GM12865 (cell line): ENCODE measurements around the gene NRXN2.

Experiments used
- DNase-seq: peaks from one replicate; pipeline ENCODE4 v3.0.0; 2010; ENCODE audit warnings: low read depth
- H3K4me3 ChIP-seq: 2 replicates; pipeline ENCODE4 v1.5.1; 2011; ENCODE audit warnings: mild to moderate bottlenecking, low read depth, low read length, control low read depth
- CTCF ChIP-seq: IDR thresholded peaks from 2 replicates; pipeline ENCODE4 v1.5.1; 2011; ENCODE audit warnings: low read length, control low read depth, low read depth, inconsistent platforms; ENCODE audit not compliant: insufficient read depth; ENCODE audit errors: missing control alignments

The NRXN2 gene

GRCh38 chr11:64611176-64611575 lies 111.8 kb downstream of the NRXN2 start:
- no peak for DNase-seq
- TF ChIP-seq CTCF: no peak
- no peak overlapping the region for H3K4me3 ChIP-seq

GRCh38 chr11:64610596-64610995 lies 112.4 kb downstream of the NRXN2 start:
- no peak for TF ChIP-seq CTCF

GRCh38 chr11:64609436-64610047 lies 113.5 kb downstream of the NRXN2 start:
- no peak for DNase-seq
- TF ChIP-seq CTCF: no peak
- H3K4me3 ChIP-seq: no peak overlapping the region

More at GRCh38 chr11:64610596-64610995, 112.4 kb downstream of the NRXN2 start:
- no peak overlapping the region for H3K4me3 ChIP-seq
- no peak for DNase-seq

GRCh38 chr11:64608636-64609035 lies 114.4 kb downstream of the NRXN2 start:
- H3K4me3 ChIP-seq: no peak overlapping the region
- no peak for DNase-seq
- no peak for TF ChIP-seq CTCF

- DNase-seq: no peak
- TF ChIP-seq CTCF: no peak
- no peak overlapping the region for H3K4me3 ChIP-seq
Observed at GRCh38 chr11:64608046-64608445, 115.0 kb downstream of the NRXN2 start.

GRCh38 chr11:64607381-64607985 lies 115.5 kb downstream of the NRXN2 start:
- TF ChIP-seq CTCF: no peak
- H3K4me3 ChIP-seq: no peak overlapping the region
- no peak for DNase-seq
